Mucosa of stomach (tissue), 1 donor: ENCODE measurements around the gene CARS1.

Experiments
- H3K27me3 ChIP-seq: one replicate; pipeline ENCODE4 v1.7.0; 2013; ENCODE audit warnings: mild to moderate bottlenecking, low read length; ENCODE audit not compliant: control insufficient read depth, insufficient read depth
- H3K36me3 ChIP-seq: one replicate; pipeline ENCODE4 v1.7.0; 2013; ENCODE audit warnings: low read length; ENCODE audit not compliant: control insufficient read depth, insufficient read depth
- H3K4me1 ChIP-seq: one replicate; pipeline ENCODE4 v1.7.0; 2013; ENCODE audit warnings: mild to moderate bottlenecking, low read length; ENCODE audit not compliant: control insufficient read depth, insufficient read depth
- H3K4me3 ChIP-seq: one replicate; pipeline ENCODE4 v1.7.0; 2013; ENCODE audit warnings: low read length
- H3K9ac ChIP-seq: one replicate; pipeline ENCODE4 v1.7.0; 2013; ENCODE audit warnings: mild to moderate bottlenecking, low read length, moderate library complexity
- H3K9me3 ChIP-seq: one replicate; pipeline ENCODE4 v1.7.0; 2013; ENCODE audit warnings: mild to moderate bottlenecking, low read length, moderate library complexity; ENCODE audit not compliant: control insufficient read depth
- donor health status: Pancreatic carcinoma.

CARS1 gene

DNA sequence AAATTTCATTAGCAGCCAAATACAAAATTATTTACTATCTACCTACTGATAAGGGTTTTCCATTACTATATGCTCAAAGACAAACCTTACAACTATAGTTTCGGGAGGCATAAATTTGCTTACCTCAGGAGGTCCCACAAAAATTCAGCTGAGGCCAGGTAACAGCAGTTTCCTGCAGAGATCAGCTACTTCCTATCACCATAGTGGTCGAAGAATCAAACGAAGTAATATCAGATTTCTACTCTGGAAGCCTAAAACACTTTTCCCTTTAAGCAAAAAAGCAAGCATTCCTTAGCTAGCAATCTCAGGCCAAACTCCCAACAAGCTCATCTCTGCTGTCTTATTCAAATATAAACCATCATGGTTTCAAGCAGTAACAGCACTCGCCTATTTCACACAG is 68.2 kb downstream of the CARS1 start:
- H3K9ac ChIP-seq: peak overlapping the region; percentile 84
- no peak overlapping the region for H3K4me3 ChIP-seq
- H3K36me3 ChIP-seq: no peaks in the 10 kb centered on the region
- no peaks in the 10 kb centered on the region for H3K27me3 ChIP-seq
- peaks cover 27% of the 10 kb centered on the region for H3K4me1 ChIP-seq
- no peaks in the 10 kb centered on the region for H3K9me3 ChIP-seq

DNA sequence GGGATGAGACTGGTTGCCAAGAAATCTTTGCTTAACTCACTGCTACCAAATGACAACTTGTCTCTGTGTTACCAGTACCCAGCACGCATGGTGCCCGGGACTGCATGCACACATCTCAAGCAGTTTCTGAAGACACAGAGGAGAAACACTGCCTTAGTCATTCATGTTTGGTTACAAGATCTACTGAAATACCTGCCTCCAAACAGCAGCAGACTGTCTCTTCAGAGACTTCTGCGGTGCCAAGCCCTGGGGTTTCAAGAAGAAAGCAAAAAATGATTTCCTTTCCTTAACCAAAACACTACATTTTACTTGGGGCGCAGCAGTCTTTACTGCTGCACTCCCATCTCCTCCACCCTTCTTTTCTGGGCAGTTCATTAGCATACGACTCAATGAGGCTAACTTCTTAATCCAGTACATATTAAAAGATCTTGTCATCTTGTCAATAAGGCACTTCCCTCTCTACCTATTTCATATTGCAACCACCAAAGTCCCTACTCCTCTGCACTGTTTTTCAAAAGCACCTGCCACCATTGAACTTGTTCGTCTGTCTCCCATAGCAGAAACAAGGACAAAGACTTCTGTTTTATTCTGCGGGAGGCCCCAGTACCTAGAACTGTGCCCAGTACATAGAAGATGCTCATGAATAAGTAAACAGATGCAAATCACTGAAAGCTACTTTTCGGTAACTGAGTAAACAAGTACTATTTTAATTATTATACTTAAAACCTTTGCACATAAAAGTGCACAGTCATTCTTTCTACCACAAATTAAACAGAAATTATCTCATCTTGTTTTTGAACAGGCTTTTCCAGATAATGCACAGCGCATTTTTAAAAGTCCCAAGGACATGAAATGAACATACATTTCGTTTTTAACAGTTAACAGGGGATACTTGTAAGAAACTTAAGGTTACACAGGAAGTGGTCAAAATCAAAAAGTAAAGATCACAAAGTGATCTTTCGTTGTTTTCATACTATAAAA is 69.1 kb downstream of the CARS1 start:
- no peaks in the 10 kb centered on the region for H3K27me3 ChIP-seq
- H3K9me3 ChIP-seq: no peaks in the 10 kb centered on the region
- peaks cover 27% of the 10 kb centered on the region for H3K4me1 ChIP-seq
- peak overlapping the region; percentile 25 for H3K9ac ChIP-seq
- H3K4me3 ChIP-seq: no peak overlapping the region
- no peaks in the 10 kb centered on the region for H3K36me3 ChIP-seq

DNA sequence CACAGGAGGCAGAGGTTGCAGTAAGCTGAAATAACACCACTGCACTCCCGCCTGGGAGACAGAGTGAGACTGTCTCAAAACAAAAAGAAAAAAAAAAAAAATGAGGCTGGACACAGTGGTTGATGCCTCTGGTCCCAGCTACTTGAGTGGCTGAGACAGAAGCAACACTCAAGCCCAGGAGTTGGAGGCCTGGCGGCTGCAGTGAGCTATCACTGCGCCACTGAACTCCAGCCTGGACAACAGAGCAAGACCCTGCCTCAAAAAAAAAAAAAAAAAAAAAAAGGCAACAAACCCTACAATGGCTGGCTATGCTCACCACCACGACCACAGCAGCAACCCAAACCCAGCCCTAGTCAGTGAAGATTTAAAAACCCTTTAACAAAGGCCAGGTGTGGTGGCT is 73.3 kb downstream of the CARS1 start:
- Histone ChIP-seq H3K9ac (no peak overlapping the region), H3K4me3 (no peak overlapping the region), H3K9me3 (no peaks in the 10 kb centered on the region), H3K27me3 (no peaks in the 10 kb centered on the region), H3K4me1 (peaks cover 19% of the 10 kb centered on the region), H3K36me3 (no peaks in the 10 kb centered on the region)

DNA sequence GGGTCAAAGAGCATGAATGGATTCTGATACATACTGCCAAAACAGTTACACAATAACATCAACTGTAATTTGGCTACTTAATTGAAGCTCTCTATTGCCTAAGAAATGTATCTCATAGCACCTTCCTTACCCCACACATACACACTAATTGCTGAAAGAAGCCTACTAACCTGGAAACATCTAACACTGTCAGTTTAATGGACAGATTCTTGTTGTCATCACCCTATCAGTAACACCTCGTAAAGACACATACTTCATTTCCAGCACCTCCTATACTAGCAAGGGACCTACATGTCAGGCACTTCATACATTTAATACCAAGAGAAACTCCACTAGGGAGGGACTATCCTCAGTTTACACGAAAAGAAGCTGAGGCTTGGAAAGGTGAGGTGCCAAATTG is 75.0 kb downstream of the CARS1 start:
- Histone ChIP-seq H3K9ac (no peak overlapping the region), H3K4me3 (no peak overlapping the region), H3K9me3 (no peaks in the 10 kb centered on the region), H3K27me3 (no peaks in the 10 kb centered on the region), H3K36me3 (peaks cover under 1% of the 10 kb centered on the region), H3K4me1 (peaks cover 7% of the 10 kb centered on the region)

DNA sequence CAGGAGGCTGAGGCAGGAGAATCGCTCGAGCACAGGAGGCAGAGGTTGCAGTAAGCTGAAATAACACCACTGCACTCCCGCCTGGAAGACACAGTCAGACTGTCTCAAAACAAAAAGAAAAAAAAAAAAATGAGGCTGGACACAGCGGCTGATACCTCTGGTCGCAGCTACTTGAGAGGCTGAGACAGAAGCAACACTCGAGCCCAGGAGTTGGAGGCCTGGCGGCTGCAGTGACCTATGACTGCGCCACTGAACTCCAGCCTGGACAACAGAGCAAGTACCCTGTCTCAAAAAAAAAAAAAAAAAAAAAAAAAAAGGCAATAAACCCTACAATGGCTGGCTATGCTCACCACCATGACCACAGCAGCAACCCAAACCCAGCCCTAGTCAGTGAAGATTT is 76.1 kb downstream of the CARS1 start:
- Histone ChIP-seq H3K36me3 (peaks cover 7% of the 10 kb centered on the region), H3K9ac (no peak overlapping the region), H3K9me3 (no peaks in the 10 kb centered on the region), H3K4me1 (peaks cover 7% of the 10 kb centered on the region), H3K27me3 (no peaks in the 10 kb centered on the region), H3K4me3 (no peak overlapping the region)

DNA sequence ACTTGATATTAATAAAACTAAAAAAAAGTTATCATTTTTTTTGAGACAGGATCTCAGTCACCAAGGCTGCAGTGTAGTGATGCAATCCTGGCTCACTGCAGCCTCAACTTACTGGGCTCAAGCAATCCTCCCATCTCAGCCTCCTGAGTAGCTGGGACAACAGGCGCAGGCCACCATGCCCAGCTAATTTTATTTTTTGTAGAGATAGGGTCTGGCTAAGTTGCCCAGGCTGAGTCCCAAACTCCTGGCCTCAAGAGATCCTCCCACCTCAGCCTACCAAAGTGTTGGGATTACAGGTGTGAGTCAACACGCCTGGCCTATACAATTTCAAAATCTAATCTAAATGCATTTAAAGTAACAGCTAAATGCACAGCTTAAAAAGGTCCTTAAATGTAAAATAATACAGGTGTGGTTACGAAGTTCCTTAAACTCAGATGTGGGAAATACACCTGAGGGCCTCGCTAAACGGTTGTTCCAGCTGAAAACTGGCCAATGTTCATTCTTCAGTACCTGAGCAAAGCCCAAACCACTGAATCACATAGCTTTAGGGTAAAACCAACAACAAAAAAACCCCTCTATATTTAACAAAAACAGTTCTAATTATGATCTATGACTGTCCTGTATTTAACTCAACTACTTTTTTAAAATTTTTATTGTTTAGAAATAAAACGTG is 76.9 kb downstream of the CARS1 start:
- no peak overlapping the region for H3K4me3 ChIP-seq
- H3K36me3 ChIP-seq: peaks cover 7% of the 10 kb centered on the region
- H3K4me1 ChIP-seq: peaks cover 7% of the 10 kb centered on the region
- no peaks in the 10 kb centered on the region for H3K27me3 ChIP-seq
- H3K9me3 ChIP-seq: no peaks in the 10 kb centered on the region
- H3K9ac ChIP-seq: no peak overlapping the region

DNA sequence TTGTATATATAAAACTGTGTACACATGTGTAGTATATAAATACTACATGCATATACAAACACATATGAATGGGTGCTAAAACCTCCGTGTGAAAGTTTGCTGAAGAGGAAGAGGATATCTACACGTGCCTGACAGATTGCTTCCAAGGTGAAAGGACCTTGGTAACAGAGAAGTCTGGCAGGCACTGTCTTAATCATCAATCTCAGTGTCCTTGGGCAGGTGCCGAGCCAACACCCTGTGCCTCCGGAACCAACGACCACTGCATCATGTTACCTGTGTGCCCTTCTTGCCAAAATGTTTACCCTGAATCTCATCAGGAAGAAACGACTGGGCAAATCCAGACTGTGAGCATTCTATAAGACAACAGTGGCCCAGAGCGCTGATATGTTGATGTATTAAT is 80.1 kb downstream of the CARS1 start:
- peaks cover 7% of the 10 kb centered on the region for H3K36me3 ChIP-seq
- no peaks in the 10 kb centered on the region for H3K27me3 ChIP-seq
- H3K4me1 ChIP-seq: peaks cover under 1% of the 10 kb centered on the region
- H3K9ac ChIP-seq: no peak overlapping the region
- no peak overlapping the region for H3K4me3 ChIP-seq
- no peaks in the 10 kb centered on the region for H3K9me3 ChIP-seq

DNA sequence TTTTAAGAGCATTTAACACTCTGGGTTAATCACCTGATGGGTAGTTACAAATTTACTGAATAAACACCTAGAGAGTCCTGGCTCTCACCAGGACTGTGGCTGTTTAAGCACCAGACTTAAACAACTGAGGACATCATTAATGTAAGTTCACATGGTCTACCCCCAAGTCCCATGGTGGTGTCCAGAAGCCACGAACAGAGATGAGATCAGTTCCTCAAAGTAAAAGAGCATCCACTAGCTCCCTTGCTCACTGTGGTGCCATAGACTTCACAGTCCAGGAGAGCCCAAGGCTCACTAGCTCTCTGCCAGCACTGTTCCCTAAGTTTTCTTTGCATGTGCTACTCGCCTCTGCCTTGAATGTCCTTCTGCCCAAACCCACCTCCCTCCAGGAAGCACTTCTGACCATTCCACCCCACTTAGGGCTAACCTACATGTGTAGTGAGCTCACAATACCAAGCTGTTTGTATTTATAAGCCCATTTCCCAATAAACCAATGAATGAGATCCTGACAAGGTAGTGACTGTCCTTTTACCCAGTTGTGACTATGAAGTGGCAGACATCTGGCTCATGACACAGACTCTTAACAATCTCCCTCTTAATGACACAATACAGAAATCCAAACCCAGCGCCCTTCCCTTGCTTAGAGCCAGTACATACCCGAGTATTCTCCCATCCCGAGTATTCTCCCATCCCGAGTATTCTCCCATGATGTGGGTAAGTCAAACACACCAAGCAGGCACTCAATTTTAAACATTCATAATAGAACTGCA is 80.7 kb downstream of the CARS1 start:
- Histone ChIP-seq H3K4me1 (no peaks in the 10 kb centered on the region), H3K4me3 (no peak overlapping the region), H3K9ac (no peak overlapping the region), H3K9me3 (no peaks in the 10 kb centered on the region), H3K36me3 (peaks cover 7% of the 10 kb centered on the region), H3K27me3 (no peaks in the 10 kb centered on the region)

DNA sequence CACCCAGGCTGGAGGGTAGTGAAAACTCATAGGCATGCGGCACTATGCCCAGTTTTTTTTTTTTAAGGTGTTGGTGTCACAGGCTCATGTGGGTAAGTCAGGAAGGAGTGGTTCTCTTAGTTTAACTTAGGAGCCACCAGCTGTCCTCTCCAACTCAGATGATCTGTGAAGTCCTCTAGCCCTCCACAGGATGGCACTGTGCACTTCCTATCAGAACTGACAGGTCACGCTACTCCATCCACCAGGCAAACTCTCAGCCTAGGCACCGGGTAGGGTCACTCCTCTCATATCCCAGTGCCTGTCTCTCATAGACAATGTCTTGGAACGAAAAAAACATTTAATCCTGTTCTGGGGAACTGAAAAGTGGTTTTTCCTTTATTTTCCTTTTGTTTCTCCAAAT is 81.6 kb downstream of the CARS1 start:
- H3K4me1 ChIP-seq: no peaks in the 10 kb centered on the region
- H3K27me3 ChIP-seq: no peaks in the 10 kb centered on the region
- H3K36me3 ChIP-seq: peaks cover 7% of the 10 kb centered on the region
- no peaks in the 10 kb centered on the region for H3K9me3 ChIP-seq
- no peak overlapping the region for H3K4me3 ChIP-seq
- H3K9ac ChIP-seq: no peak overlapping the region

DNA sequence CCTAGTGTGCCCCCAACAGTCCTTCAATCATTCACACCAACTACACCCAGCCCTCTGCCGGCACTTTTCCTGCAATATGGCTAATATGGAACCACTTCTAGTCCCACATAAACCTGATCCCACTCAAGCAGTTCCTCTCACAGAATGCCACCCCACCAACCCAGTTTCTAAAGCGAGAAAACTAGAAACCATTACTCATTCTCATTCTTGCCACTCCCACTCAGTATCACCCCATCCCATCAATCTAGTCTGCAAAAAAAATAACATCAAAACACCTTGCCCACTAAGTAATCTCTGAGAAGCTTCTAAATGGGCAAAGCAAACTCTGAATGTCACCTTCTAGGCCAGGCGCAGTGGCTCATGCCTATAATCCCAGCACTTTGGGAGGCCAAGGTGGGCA is 83.0 kb downstream of the CARS1 start:
- Histone ChIP-seq H3K9me3 (no peaks in the 10 kb centered on the region), H3K9ac (no peak overlapping the region), H3K4me1 (no peaks in the 10 kb centered on the region), H3K4me3 (no peak overlapping the region), H3K36me3 (peaks cover 7% of the 10 kb centered on the region), H3K27me3 (no peaks in the 10 kb centered on the region)

DNA sequence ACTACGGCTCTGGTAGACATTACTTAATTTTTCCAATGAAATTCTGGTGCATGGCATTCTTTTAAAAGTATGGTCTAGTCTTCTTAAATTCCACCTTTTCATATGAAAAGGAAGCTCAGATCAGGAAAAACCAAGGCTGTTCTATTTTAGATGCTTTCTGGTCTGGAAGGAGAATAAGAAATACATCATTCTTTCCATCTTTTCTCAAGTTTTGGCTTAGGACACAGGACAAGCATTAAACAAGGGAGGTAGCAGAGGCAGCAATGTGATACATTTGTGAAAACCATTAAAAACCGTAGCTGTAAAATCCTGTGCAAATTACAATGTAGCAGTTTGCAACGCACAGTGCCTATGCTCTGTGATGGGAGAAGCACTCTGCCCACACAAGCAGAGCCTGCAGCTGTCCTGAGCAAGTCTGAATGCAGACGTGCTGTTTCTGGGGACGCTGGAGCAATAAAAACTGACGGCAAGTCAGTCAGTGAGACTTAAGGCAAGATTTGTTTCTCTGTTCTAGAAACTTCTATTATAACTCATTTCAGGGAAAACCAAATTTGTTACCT is 88.8 kb downstream of the CARS1 start:
- H3K36me3 ChIP-seq: peaks cover 11% of the 10 kb centered on the region
- H3K4me3 ChIP-seq: no peak overlapping the region
- no peaks in the 10 kb centered on the region for H3K4me1 ChIP-seq
- H3K9ac ChIP-seq: no peak overlapping the region
- no peaks in the 10 kb centered on the region for H3K27me3 ChIP-seq
- H3K9me3 ChIP-seq: no peaks in the 10 kb centered on the region
